Right atrium auricular region (tissue), 2 donors: ENCODE results near the gene BET1L. TPM values are rescaled to one million over a fixed set of nuclear protein-coding genes. Genes with fewer than 3 reads are reported as not detected.

Experiments used
- DNase-seq: peaks from one replicate; pipeline ENCODE4 v3.0.0-alpha.2; 2019; ENCODE audit warnings: low spot score
- H3K27ac ChIP-seq, 2 donors: fragments of 200-600 bp; sonication (generic); 1 replicate in 1 of 2; 2 replicates in 1 of 2; pipeline ENCODE4 v1.5.1; 2016 to 2019
- H3K27me3 ChIP-seq, 2 donors: fragments of 200-600 bp; sonication (generic); one replicate each; pipeline versions ENCODE4 v1.5.1 to v1.6.0; 2017 to 2019
- H3K36me3 ChIP-seq: fragments of 200-600 bp; sonication (generic); one replicate; pipeline ENCODE4 v1.5.1; 2016
- H3K4me1 ChIP-seq, 2 donors: fragments of 200-600 bp; sonication (generic); one replicate each; pipeline versions ENCODE4 v1.5.1 to v1.6.0; 2017 to 2019
- H3K4me3 ChIP-seq, 2 donors: fragments of 200-600 bp; sonication (generic); 1 replicate in 1 of 2; 2 replicates in 1 of 2; pipeline ENCODE4 v1.5.1; 2017 to 2019; ENCODE audit warnings: mild to moderate bottlenecking in 1 of 2, moderate library complexity in 1 of 2
- H3K9me3 ChIP-seq, 2 donors: fragments of 200-600 bp; sonication (generic); one replicate each; pipeline ENCODE4 v1.5.1; 2019
- total RNA-seq, 2 donors: library from RNA; depleted of rRNA; stranded (reverse); fragments of >200 nt; gene quantifications; one replicate each; pipeline ENCODE4 v1.1.0, GENCODE V29; 2016
- TF ChIP-seq, protein P1 (sequence below), 2 donors: fragments of 200-600 bp; sonication (generic); IDR thresholded peaks; one replicate each; pipeline ENCODE4 v1.5.1; 2019; ENCODE audit warnings: antibody characterized with exemption in 2 of 2

The BET1L gene
- total RNA-seq, 2 donors from 2014 or later = 20.7 to 25.9 TPM

DNA sequence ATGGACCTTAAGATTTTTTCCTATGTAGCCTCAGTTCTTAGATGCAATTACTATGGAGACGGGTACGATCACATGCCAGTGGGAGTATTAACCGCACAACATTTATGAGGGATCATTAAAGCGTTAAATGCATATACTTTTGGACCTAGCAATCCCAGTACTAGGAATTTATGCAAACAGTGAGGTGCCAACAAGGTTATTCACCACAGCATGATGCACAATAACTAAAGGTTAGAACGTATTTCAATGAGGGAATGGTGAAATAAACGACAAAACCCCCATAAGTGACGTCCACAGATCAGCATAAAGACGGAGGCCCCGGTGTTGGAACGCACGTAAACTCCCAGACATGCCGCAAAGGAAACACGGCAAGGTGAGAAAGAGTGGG is 28.4 kb upstream of the BET1L start:
- TF ChIP-seq, protein P1, sequence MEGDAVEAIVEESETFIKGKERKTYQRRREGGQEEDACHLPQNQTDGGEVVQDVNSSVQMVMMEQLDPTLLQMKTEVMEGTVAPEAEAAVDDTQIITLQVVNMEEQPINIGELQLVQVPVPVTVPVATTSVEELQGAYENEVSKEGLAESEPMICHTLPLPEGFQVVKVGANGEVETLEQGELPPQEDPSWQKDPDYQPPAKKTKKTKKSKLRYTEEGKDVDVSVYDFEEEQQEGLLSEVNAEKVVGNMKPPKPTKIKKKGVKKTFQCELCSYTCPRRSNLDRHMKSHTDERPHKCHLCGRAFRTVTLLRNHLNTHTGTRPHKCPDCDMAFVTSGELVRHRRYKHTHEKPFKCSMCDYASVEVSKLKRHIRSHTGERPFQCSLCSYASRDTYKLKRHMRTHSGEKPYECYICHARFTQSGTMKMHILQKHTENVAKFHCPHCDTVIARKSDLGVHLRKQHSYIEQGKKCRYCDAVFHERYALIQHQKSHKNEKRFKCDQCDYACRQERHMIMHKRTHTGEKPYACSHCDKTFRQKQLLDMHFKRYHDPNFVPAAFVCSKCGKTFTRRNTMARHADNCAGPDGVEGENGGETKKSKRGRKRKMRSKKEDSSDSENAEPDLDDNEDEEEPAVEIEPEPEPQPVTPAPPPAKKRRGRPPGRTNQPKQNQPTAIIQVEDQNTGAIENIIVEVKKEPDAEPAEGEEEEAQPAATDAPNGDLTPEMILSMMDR (IDR thresholded peaks at IDR 0.05) = no peak
- Histone ChIP-seq H3K36me3 (peaks cover 10% of the 10 kb centered on the region), H3K9me3 (no peaks in the 10 kb centered on the region), H3K4me1 (peaks cover 0 to 25% of the 10 kb centered on the region in 2 donors), H3K27me3 (no peaks in the 10 kb centered on the region), H3K4me3 (peak overlapping the region; percentile 89 to 90), H3K27ac (peak overlapping the region; percentile 84 to 98)
- no peak for DNase-seq

DNA sequence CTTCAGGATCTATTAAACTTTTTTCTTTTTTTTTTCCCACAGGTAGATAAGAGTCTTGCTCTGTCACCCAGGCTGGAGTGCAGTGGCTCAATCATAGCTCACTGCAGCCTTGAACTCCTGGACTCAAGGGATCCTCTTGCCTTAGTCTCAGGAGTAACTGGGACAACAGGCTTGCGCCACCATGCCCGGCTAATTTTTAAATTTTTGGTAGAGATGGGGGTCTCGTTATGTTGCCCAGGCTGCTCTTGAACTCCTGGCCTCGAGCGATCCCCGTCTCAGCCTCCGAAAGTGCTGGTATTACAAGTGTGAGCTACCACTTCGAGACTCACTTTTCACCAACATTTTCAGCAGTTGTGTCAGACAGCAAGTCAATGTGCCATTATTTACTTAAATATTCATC is 28.0 kb upstream of the BET1L start:
- Histone ChIP-seq H3K36me3 (peaks cover 14% of the 10 kb centered on the region), H3K9me3 (no peaks in the 10 kb centered on the region), H3K27ac (peak overlapping the region in 1 of 2 donors; percentile 84), H3K4me3 (peak overlapping the region; percentile 89 to 90), H3K27me3 (no peaks in the 10 kb centered on the region), H3K4me1 (peaks cover 0 to 25% of the 10 kb centered on the region in 2 donors)
- TF ChIP-seq, protein P1 (IDR thresholded peaks at IDR 0.05) = no peak
- no peak for DNase-seq

DNA sequence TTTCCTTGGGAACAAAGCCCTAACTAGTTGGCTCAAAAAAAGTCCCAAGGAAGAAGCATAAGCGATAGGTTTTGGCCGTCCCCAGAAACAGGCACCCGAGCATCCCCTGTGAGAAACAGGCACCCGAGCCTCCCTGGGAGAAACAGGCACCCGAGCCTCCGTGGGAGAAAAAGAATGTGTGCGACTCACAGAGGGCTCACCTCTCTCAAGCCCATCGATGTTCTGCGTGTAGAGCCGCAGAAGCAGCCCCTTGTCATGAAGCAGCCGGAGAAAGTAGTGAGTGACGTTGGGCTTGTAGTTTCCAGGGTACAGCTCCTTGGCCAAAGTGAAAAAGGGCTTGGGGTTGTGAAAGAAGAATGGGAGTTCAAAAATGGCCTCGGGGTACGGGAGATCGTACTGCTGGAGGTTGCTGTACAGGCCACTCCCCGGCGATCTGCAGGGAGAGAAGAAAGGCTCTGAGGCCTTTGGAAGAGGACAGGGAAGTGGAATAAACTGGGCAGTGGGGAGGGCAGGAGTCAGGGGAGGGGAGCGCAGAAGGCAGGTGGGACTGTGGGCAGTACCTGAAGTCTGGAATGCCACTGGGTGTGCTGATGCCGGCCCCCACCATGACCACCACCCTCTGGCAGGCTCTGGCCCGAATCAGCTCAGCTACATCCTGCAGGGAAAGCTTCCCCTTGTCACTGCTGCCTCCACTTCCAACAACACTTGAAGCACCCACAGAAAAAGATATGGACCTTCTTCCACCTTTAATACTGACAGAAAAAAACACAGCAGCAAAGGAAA is 25.8 kb upstream of the BET1L start:
- no peaks in the 10 kb centered on the region for H3K9me3 ChIP-seq
- no peak overlapping the region for H3K27ac ChIP-seq
- DNase-seq = no peak
- H3K4me3 ChIP-seq = no peak overlapping the region
- H3K27me3 ChIP-seq = no peaks in the 10 kb centered on the region
- peaks cover 5% of the 10 kb centered on the region for H3K36me3 ChIP-seq
- TF ChIP-seq, protein P1 (IDR thresholded peaks at IDR 0.05) = no peak
- peaks cover 0 to 20% of the 10 kb centered on the region in 2 donors for H3K4me1 ChIP-seq

DNA sequence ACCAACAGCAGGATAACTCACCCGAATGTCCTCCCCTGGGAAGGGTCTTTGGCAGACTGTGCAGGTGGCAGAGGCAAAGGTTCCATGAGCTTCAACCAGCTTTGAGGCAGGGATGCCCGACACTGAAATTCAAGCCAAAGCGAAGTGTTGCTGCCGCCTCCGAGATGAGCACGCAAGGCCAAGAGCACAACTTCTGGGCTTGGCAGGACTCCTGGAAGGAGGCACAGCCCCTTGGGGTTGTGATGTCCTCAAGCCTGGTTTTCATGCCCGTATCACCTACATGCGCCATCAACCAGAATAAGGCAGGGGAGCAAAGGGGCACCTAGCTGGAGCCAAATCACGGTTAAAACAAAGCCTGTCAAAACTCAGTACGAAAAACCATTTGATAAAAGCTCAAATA is 23.2 kb upstream of the BET1L start:
- H3K27ac ChIP-seq = no peak overlapping the region
- peaks cover 0 to 9% of the 10 kb centered on the region in 2 donors for H3K4me1 ChIP-seq
- H3K9me3 ChIP-seq = no peaks in the 10 kb centered on the region
- no peaks in the 10 kb centered on the region for H3K27me3 ChIP-seq
- TF ChIP-seq, protein P1 (IDR thresholded peaks at IDR 0.05) = no peak
- DNase-seq = no peak
- peaks cover 5% of the 10 kb centered on the region for H3K36me3 ChIP-seq
- no peak overlapping the region for H3K4me3 ChIP-seq

DNA sequence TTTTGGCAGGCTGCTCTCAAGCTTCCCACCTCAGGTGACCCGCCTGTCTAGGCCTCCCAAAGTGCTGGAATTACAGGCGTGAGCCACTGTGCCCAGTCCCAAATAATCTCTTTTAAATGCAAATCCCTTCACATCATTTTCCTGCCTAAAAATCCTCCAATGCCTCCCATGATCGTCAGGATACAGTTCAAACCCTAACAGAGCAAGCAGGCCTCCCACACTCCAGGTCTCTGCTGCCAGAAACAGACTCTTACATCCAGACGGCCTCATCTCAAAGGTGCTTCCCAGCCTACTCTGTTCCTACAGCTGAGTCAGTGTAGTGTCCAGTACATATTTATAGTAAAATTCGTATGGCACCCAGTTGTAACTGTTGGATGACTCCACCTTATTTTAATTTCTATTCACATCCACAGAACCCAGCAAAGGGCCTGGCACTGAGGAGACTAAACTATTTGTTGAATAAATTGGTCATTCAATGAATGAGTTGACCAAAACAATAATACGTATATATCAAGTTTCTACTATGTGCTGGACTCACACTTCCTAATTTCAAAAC is 20.7 kb upstream of the BET1L start:
- Histone ChIP-seq H3K27ac (no peak overlapping the region), H3K9me3 (no peaks in the 10 kb centered on the region), H3K4me1 (no peaks in the 10 kb centered on the region), H3K4me3 (no peak overlapping the region), H3K36me3 (peaks cover 5% of the 10 kb centered on the region), H3K27me3 (no peaks in the 10 kb centered on the region)
- no peak for DNase-seq
- TF ChIP-seq, protein P1 (IDR thresholded peaks at IDR 0.05) = no peak
